DMS153 treated with DMSO at 0.1 percent for 48 hours (cell line): ENCODE data around the gene GALNS.
"Not testable (repeated sequence)": the region's sequence is repeated elsewhere in the genome, so short reads cannot be mapped to it uniquely, and the experiment has no call there.

ENCODE experiments used
- DNase-seq: peaks from one replicate; lab custom pipeline; 2025; ENCODE audit not compliant: unreplicated experiment; lab: John Stamatoyannopoulos, UW

GALNS gene

DNA sequence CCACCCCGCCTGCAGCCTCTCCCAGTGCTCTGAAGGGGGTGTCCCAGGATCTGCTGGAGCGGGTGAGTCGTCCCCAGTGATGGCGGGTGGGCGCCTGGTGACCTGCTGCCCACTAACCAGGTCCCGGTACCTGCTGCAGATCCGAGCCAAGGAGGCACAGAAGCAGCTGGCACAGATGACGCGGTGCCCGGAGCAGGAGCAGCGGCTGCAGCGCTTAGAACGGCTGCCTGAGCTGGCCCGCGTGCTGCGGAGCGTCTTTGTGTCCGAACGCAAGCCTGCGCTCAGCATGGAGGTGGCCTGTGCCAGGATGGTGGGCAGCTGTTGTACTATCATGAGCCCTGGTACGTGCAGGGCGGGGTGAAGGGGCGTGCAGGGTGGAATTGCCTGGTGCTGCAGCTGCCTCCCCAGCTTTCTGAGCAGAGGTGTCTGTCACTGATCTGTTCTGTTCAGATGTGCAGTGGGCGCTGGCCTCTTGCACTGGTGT, 49.6 kb downstream of the GALNS start:
- no peak for DNase-seq

- no peak for DNase-seq
Measured at GRCh38 chr16:88806491-88807111, 50.1 kb downstream of the GALNS start.

- no peak for DNase-seq
Measured at GRCh38 chr16:88805887-88806393, 50.8 kb downstream of the GALNS start.

DNA sequence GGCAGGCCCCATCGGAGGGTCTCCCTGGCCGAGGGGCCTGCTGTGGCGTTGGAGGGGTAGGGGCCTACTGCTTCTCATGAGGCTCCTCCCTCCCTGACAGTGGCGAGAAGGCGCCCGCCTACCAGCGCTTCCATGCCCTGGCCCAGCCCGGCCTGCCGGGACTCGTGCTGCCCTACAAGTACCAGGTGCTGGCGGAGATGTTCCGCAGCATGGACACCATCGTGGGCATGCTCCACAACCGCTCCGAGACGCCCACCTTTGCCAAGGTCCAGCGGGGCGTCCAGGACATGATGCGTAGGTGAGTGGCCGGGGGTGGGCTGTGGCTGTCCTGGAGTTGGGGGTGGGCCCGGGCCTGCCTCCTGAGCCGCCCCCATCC, 51.4 kb downstream of the GALNS start:
- no peak for DNase-seq

DNA sequence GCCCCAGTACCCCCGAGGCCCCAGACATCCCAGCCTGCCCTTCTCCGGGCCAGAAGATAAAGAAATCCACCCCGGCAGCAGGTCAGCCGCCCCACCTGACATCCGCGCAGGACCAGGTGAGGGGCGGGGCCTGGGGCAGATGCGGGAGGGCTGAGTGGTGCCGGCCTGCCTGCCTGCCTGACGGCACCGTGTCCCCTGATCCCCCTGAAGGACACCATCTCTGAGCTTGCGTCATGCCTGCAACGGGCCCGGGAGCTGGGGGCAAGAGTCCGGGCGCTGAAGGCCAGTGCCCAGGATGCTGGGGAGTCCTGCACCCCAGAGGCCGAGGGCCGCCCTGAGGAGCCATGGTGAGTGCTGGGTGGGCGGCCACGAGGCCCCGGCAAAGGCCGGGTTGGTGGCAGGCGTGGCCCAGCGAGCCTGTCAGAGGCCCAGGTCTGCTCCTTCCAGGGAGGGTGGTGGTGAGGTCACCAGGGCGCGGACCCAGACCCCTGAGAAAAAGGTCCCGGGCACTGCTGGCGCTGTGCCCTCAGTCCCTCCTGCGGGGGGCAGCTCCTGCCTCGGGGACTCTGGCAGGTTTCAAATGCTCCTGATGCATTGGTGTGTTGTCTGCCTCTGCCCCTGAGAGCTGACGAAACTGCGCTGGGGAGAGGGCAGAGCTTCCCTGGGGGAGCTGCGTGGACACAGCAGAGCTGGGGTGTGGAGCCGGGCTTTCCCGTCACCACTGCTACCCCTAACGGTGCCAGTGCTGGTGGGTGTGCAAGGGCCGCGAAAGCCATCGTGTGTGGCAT, 52.0 kb downstream of the GALNS start:
- DNase-seq, result no peak

- no peak for DNase-seq
Measured at GRCh38 chr16:88804173-88804551, 52.6 kb downstream of the GALNS start.

GRCh38 chr16:88803264-88803987, 53.3 kb downstream of the GALNS start, which contains the start of gene CDT1:
Gene CDT1, plus strand, starts transcription at chr16:88803789. Its CDS starts 43 bp downstream, at chr16:88803832.
- peak; percentile 82 for DNase-seq

DNA sequence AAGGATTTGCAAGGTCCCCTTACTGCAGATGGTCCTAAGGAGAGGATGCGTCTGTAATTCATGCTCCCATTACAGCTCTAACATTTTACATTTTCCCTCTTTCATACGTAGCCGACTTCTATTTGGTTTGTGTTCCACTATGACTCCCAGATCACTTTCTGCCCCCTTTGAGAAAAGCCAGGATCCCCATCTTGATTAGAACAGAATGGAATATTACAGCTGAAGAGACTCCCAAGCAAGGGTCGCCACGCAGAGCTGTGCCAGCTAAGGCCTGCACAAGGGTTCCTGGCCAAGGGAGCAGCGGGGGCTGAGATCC, 56.5 kb downstream of the GALNS start:
- DNase-seq, result no peak

DNA sequence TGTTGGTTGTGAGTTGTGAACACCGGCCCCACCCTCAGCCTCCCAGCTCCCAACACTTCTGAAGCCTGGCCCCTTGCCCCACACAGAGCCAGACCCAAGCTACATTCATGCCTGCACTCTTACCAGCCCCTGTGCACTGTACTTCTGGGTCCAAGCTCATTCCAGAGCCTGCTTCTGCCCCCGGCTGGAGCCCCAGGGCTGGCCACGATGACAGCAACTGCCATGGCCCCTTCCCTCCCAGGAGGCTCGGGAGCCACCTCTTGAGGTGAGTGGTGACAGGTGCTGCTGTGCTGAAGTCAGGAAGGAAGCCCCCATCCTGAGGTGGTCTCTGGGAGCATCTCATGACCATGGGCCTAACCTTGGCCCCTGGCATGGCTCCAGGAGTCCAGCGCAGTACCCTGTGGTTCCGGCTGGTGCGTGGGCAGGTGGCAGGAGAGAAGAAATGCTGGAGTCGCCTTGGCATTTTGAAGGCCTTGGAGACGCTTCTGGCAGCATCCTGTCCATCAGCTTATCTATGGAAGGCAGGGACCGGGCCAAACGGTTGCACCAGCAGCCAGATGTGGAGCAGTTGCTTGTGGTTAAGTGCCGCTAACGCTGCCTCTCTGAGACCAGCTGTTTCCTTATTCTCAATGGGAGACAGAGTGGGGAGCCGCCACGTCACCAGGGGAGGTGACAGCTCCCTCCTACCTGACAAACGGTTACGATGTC, 57.0 kb downstream of the GALNS start:
- no peak for DNase-seq

DNA sequence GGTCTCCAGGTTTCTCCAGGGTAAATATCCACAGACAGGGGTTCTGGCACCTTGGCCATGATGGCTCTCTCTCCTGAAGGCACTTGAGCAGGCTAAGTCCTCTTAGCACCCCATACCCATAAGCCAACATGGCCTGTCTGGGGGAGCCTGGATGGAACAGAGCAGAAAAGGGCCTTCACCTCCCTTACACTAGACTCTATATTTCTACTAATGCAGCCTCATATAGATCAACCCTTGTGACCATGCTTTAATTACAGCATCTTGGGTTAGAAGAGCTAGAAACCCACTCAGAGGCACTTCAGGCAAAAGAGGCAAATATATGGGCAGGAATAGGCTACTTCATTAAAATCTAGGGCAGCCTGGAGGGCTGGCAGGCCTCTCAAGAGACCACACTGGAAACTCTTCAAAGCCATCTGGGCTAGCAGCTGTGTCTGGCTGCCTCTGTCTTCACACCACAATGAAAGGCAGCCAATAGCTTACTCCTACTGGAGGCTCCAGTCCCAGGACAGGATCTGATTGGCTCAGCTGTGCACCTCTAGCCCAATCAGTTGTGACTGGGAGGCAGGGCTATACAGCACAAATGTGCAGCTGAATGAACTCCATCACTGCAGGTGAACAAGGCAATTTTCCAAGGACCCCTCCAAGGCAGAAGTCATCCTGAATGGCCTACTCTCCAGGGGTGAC, 57.8 kb downstream of the GALNS start:
- DNase-seq, result no peak

DNA sequence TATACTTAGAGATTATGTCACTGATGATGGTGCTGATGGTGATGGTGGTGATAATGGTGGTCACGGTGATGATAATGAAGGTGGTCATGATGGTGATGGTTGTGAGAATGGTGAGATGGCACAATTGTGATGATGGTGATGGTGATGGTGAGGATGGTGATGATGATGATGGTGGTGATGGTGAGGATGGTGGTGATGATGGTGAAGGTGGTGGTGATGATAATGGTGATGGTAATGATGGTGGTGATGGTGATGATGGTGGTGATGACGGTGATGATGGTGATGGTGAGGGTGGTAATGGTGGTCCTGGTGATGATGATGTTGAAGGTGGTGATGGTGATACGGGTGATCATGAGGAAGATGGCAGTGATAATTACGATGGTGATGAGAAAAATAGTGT, 58.7 kb downstream of the GALNS start:
- no peak for DNase-seq

GRCh38 chr16:88796278-88796677, 60.5 kb downstream of the GALNS start:
- DNase-seq, result no peak

DNA sequence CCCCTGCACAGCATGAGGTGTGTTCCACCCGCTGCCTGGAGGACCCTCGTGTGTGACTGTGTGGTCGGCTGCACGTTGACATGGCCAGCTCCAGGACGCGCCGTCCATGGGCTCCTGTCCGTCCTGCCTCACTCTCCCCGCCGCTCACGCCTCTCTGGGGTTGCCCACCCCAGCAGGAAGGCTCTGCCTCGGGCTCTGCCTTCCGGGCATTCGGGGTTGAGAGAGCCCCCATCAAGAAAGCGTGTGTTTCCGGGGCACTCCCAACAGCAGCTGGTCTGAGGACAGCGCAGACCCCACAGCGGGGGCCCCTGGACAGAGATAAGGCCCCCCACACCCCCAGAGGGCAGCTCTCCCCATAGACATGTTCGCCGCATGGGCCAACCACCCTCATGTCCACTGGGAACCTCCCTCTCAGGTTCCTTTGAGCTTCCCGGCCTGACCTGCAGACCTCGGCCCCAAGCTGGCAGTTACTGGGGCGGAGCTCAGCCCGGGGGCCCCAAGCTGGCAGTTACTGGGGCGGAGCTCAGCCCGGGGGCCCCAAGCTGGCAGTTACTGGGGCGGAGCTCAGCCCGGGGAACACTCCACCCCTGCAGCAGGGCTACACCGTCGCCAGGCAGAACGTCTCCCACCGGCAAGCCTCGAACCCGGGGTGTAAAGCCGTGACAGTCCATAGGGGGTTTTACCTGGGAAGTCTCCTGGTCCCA, 63.3 kb downstream of the GALNS start:
- DNase-seq, result no peak

GRCh38 chr16:88792668-88793250, 64.0 kb downstream of the GALNS start:
- DNase-seq, result no peak

GRCh38 chr16:88792078-88792550, 64.6 kb downstream of the GALNS start:
- no peak for DNase-seq

- DNase-seq, result no peak
Measured at GRCh38 chr16:88790312-88791211, 66.2 kb downstream of the GALNS start.

DNA sequence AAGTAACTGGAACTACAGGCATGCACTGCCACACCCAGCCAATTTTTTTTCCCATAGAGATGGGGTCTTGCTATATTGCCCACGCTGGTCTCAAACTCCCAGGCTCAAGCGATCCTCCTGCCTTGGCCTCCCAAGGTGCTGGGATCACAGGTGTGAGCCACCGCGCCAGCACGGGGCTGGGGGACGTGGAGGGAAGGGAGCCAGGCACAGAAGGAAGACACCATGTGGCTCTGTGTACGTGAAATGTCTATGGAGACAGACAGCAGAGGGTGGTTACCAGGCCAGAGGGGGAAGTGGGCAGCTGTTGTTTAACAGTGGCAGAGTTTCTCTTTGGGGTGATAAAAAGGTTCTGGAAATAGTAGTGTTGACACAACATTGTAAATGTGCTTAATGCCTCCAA, 67.2 kb downstream of the GALNS start:
- no peak for DNase-seq

- not testable (repeated sequence) for DNase-seq
Measured at GRCh38 chr16:88788749-88789148, 68.0 kb downstream of the GALNS start.
